Measurements from ENCODE around the gene SMYD3.

DNA sequence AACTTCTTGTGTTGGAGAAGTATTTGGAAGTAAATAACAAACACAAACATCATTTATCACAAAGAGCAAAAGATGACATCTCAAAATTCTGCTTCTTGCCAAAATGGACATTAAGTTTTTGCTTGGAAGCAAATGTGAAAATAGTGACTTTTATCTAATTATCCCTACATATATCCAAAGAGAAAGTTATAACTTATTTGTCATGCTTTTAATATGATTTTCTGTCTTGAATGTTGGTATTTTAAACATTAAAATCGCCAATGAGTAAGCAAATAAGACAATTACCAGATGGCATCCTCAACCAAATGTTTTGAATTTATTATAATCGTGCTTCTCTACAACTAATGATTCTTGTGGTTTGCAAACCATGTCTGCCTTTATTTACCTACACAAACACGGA, 758.0 kb downstream of the SMYD3 start:
- no peak for TF ChIP-seq POLR2A (IDR thresholded peaks at IDR 0.05; ENCODE audit: low read length)
- TF ChIP-seq GATA1 (IDR thresholded peaks at IDR 0.05; ENCODE audit: low read depth, low read length), result no peak
